CD14-positive monocyte (primary cell): Measurements from ENCODE around the gene GPC5. TPM values are rescaled to one million over a fixed set of nuclear protein-coding genes. Genes with fewer than 3 reads are reported as not detected.

Source experiments
- DNase-seq, 3 donors: peaks; one replicate each; pipeline ENCODE4 v3.0.0-alpha.2; 2011 to 2022
- H2AFZ ChIP-seq: 2 replicates; pipeline ENCODE4 v1.6.0; 2012; ENCODE audit warnings: mild to moderate bottlenecking, low read depth, low read length, inconsistent platforms; ENCODE audit not compliant: insufficient read depth, poor library complexity, severe bottlenecking
- H3K27ac ChIP-seq, 2 donors: 1 replicate in 1 of 2; 2 replicates in 1 of 2; pipeline ENCODE4 v1.5.1; 2012 to 2013; ENCODE audit warnings: low read length in 2 of 2, control low read depth in 1 of 2, inconsistent platforms in 1 of 2, low read depth in 1 of 2, mild to moderate bottlenecking in 1 of 2
- H3K27me3 ChIP-seq, 2 donors: one replicate each; pipeline versions ENCODE4 v1.6.0 to v1.6.1; 2011 to 2013; ENCODE audit warnings: low read length in 2 of 2; ENCODE audit not compliant: control insufficient read depth in 2 of 2, insufficient read depth in 2 of 2
- H3K36me3 ChIP-seq, 2 donors: replicated peaks in 1 of 2; 1 replicate in 1 of 2; 2 replicates in 1 of 2; pipeline versions ENCODE4 v1.5.1 to v1.6.1; 2012 to 2013; ENCODE audit warnings: low read length in 2 of 2, control low read depth in 1 of 2, inconsistent platforms in 1 of 2, mild to moderate bottlenecking in 1 of 2; ENCODE audit not compliant: insufficient read depth in 2 of 2, control insufficient read depth in 1 of 2
- H3K4me1 ChIP-seq, 2 donors: 1 replicate in 1 of 2; 2 replicates in 1 of 2; pipeline versions ENCODE4 v1.5.1 to v1.6.1; 2012 to 2013; ENCODE audit warnings: low read length in 2 of 2, control low read depth in 1 of 2, inconsistent platforms in 1 of 2, mild to moderate bottlenecking in 1 of 2, moderate library complexity in 1 of 2; ENCODE audit not compliant: insufficient read depth in 2 of 2, control insufficient read depth in 1 of 2
- H3K4me2 ChIP-seq: replicated peaks from 2 replicates; pipeline ENCODE3; 2012; ENCODE audit warnings: low read length, moderate library complexity, mild to moderate bottlenecking; ENCODE audit not compliant: poor library complexity, severe bottlenecking; ENCODE audit errors: extremely low read depth
- H3K4me3 ChIP-seq, 3 experiments: fragments of 200-600 bp in 1 of 3; sonication (generic) in 1 of 3; replicated peaks in 1 of 3; 1 replicate in 2 of 3; 2 replicates in 1 of 3; pipeline ENCODE4 v1.5.1; 2011 to 2013; ENCODE audit warnings: low read length in 3 of 3, mild to moderate bottlenecking in 3 of 3, control low read depth in 2 of 3, low read depth in 2 of 3, inconsistent platforms in 1 of 3, moderate library complexity in 1 of 3
- H3K79me2 ChIP-seq: 2 replicates; pipeline ENCODE4 v1.6.0; 2012; ENCODE audit warnings: mild to moderate bottlenecking, control low read depth, inconsistent platforms, low read length, moderate library complexity; ENCODE audit not compliant: insufficient read depth
- H3K9ac ChIP-seq: 2 replicates; pipeline ENCODE4 v1.6.0; 2017; ENCODE audit warnings: low read length, mild to moderate bottlenecking; ENCODE audit not compliant: insufficient read depth, poor library complexity, severe bottlenecking
- H3K9me3 ChIP-seq, 2 donors: replicated peaks in 1 of 2; 1 replicate in 1 of 2; 2 replicates in 1 of 2; pipeline versions ENCODE4 v1.5.1 to v1.6.1; 2012 to 2013; ENCODE audit warnings: low read length in 2 of 2, control low read depth in 1 of 2; ENCODE audit not compliant: control insufficient read depth in 1 of 2, insufficient read depth in 1 of 2
- H4K20me1 ChIP-seq: 2 replicates; pipeline ENCODE4 v1.6.0; 2012; ENCODE audit warnings: mild to moderate bottlenecking, low read length, control low read depth, moderate library complexity; ENCODE audit not compliant: insufficient read depth
- H3K27ac Mint-ChIP-seq, 7 donors: one replicate each; pipeline ENCODE4 v1.8.0; 2020; ENCODE audit warnings: mild to moderate bottlenecking in 7 of 7, mixed read lengths in 7 of 7, moderate library complexity in 6 of 7, inconsistent platforms in 2 of 7
- H3K27me3 Mint-ChIP-seq, 3 donors: one replicate each; pipeline ENCODE4 v1.8.0; 2021 to 2022; ENCODE audit warnings: low read depth in 3 of 3, mild to moderate bottlenecking in 3 of 3, mixed read lengths in 3 of 3, moderate library complexity in 3 of 3, inconsistent platforms in 1 of 3
- H3K36me3 Mint-ChIP-seq, 2 donors: one replicate each; pipeline ENCODE4 v1.8.0; 2020; ENCODE audit warnings: mixed read lengths in 2 of 2, inconsistent platforms in 1 of 2, mild to moderate bottlenecking in 1 of 2
- H3K4me1 Mint-ChIP-seq: one replicate; pipeline ENCODE4 v1.8.0; 2020; ENCODE audit warnings: mild to moderate bottlenecking, mixed read lengths
- H3K4me3 Mint-ChIP-seq, 2 donors: one replicate each; pipeline ENCODE4 v1.8.0; 2020; ENCODE audit warnings: mild to moderate bottlenecking in 2 of 2, mixed read lengths in 2 of 2, moderate library complexity in 1 of 2
- H3K9me3 Mint-ChIP-seq, 7 donors: one replicate each; pipeline ENCODE4 v1.8.0; 2020 to 2022; ENCODE audit warnings: mixed read lengths in 7 of 7, mild to moderate bottlenecking in 6 of 7, moderate library complexity in 6 of 7, inconsistent platforms in 2 of 7
- WGBS: methylation state at CpG from one replicate; pipeline ENCODE4 v1.1.5; 2013; ENCODE audit warnings: missing lambda C conversion rate; ENCODE audit not compliant: insufficient coverage; 5-methylcytosine and 5-hydroxymethylcytosine counted together
- intact Hi-C, 2 donors: fragments of 100-400 bp; cut with micrococcal nuclease; formaldehyde crosslinking; loops; one replicate each; pipeline versions ENCODE4 v1.15.0 to v1.15.1; 2023
- polyA plus RNA-seq, 3 donors: library from polyadenylated mRNA; depleted of rRNA in 1 of 3; unstranded in 2 of 3; stranded (reverse) in 1 of 3; fragments of 300-500 nt in 2 of 3; fragments of >200 nt in 1 of 3; fragmentation: Illumina TruSeq in 2 of 3; gene quantifications; 1 replicate in 2 of 3; 2 replicates in 1 of 3; pipeline ENCODE4 v1.2.3, GENCODE V29; 2012 to 2021
- TF ChIP-seq, protein P1 (sequence below): fragments of 200-600 bp; IDR thresholded peaks from one replicate; pipeline ENCODE4 v1.8.0; 2022; ENCODE audit warnings: antibody characterized with exemption, mild to moderate bottlenecking

The GPC5 gene
- polyA plus RNA-seq, 3 donors, result not detected

DNA sequence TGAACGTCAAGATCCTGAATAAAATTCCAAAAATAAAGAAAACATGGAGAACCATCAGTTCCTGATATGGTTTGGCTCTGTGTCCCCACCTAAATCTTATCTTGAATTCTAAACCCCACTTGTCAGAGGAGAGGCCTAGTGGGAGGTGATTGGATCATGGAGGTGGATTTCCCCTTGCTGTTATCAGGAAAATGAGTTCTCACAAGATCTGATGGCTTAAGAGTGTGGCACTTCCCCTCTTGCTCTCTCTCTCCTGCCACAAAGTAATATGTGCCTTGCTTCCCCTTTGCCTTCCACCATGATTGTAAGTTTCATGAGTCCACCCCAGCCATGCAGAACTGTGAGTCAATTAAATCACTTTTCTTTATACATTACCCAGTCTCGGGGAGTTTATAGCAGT lies 827.4 kb downstream of the GPC5 start:
- Histone ChIP-seq H3K27ac (no peak overlapping the region), H3K27me3 (no peaks in the 10 kb centered on the region), H2AFZ (no peak overlapping the region), H3K4me3 (no peak overlapping the region), H3K4me2 (no peak overlapping the region), H3K79me2 (no peaks in the 10 kb centered on the region), H3K9ac (no peak overlapping the region), H4K20me1 (no peaks in the 10 kb centered on the region), H3K9me3 (peaks cover 0 to 5% of the 10 kb centered on the region in 2 donors), H3K4me1 (no peaks in the 10 kb centered on the region), H3K36me3 (no peaks in the 10 kb centered on the region)
- peaks cover 2% of the 10 kb centered on the region for H3K4me1 Mint-ChIP-seq
- no peak for DNase-seq
- H3K27me3 Mint-ChIP-seq, result no peaks in the 10 kb centered on the region
- H3K36me3 Mint-ChIP-seq, result no peaks in the 10 kb centered on the region
- no peak overlapping the region for H3K27ac Mint-ChIP-seq
- no peak overlapping the region for H3K4me3 Mint-ChIP-seq
- no CpG with 5 or more reads among the region's 2 CpGs for WGBS
- intact Hi-C loops, result no loop called here
- H3K9me3 Mint-ChIP-seq, result peaks cover 0 to 7% (median 0%) of the 10 kb centered on the region in 7 donors
- TF ChIP-seq, protein P1, sequence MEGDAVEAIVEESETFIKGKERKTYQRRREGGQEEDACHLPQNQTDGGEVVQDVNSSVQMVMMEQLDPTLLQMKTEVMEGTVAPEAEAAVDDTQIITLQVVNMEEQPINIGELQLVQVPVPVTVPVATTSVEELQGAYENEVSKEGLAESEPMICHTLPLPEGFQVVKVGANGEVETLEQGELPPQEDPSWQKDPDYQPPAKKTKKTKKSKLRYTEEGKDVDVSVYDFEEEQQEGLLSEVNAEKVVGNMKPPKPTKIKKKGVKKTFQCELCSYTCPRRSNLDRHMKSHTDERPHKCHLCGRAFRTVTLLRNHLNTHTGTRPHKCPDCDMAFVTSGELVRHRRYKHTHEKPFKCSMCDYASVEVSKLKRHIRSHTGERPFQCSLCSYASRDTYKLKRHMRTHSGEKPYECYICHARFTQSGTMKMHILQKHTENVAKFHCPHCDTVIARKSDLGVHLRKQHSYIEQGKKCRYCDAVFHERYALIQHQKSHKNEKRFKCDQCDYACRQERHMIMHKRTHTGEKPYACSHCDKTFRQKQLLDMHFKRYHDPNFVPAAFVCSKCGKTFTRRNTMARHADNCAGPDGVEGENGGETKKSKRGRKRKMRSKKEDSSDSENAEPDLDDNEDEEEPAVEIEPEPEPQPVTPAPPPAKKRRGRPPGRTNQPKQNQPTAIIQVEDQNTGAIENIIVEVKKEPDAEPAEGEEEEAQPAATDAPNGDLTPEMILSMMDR, result no peak

DNA sequence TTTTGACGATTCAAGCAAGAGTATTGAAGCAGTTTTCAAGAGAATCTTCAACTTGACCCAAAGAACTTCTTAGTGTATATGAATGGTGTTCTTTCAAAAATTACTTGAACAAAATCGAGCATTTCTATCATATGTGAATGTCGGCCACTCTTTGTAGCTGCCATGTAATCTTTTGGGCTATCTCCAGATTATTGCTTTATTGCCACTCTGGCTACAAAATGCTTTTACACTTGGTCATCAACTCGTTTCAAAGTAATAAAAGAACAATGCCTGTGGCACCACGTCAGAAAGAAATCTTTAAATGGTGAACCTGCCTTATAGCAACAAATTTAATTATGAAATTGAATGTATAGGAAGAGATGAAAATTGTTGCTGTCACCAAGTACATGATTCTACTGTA lies 834.5 kb downstream of the GPC5 start:
- Histone ChIP-seq H3K27ac (no peak overlapping the region), H2AFZ (no peak overlapping the region), H3K4me2 (no peak overlapping the region), H3K79me2 (no peaks in the 10 kb centered on the region), H3K9ac (no peak overlapping the region), H4K20me1 (no peaks in the 10 kb centered on the region), H3K4me1 (no peaks in the 10 kb centered on the region), H3K27me3 (no peaks in the 10 kb centered on the region), H3K4me3 (no peak overlapping the region), H3K9me3 (no peaks in the 10 kb centered on the region), H3K36me3 (no peaks in the 10 kb centered on the region)
- no peak for DNase-seq
- no CpG with 5 or more reads among the region's 5 CpGs for WGBS
- H3K27me3 Mint-ChIP-seq, result no peaks in the 10 kb centered on the region
- H3K9me3 Mint-ChIP-seq, result peaks cover 0 to 7% (median 1%) of the 10 kb centered on the region in 7 donors
- no peaks in the 10 kb centered on the region for H3K36me3 Mint-ChIP-seq
- no peak overlapping the region for H3K4me3 Mint-ChIP-seq
- intact Hi-C loops, result no loop called here
- no peak overlapping the region for H3K27ac Mint-ChIP-seq
- TF ChIP-seq, protein P1, result no peak
- no peaks in the 10 kb centered on the region for H3K4me1 Mint-ChIP-seq
